H54 (cell line): ENCODE data around the gene TAF7.
"Not testable (repeated sequence)": the region's sequence is repeated elsewhere in the genome, so short reads cannot be mapped to it uniquely, and the experiment has no call there.

Source experiments
- DNase-seq: peaks from one replicate; pipeline ENCODE4 v3.0.0; 2011; ENCODE audit warnings: low spot score, mixed read lengths; ENCODE audit not compliant: insufficient read length
- FAIRE-seq: peaks from 3 replicates; lab custom pipeline; 2011; peaks lifted over from hg19 to GRCh38; lab: Jason Lieb, UNC
- POLR2A ChIP-seq: IDR thresholded peaks from 2 replicates; pipeline ENCODE4 v1.6.1; 2011; ENCODE audit warnings: low read depth, mild to moderate bottlenecking, low read length

The TAF7 gene

GRCh38 chr5:141319202-141319601 is 1.4 kb downstream of the TAF7 start:
- TF ChIP-seq POLR2A: no peak
- DNase-seq (no peak), FAIRE-seq (no peak)

- FAIRE-seq, DNase-seq: not testable (repeated sequence)
Observed at GRCh38 chr5:141316963-141317362, 3.6 kb downstream of the TAF7 start.

GRCh38 chr5:141313711-141314110 is 6.9 kb downstream of the TAF7 start:
- TF ChIP-seq POLR2A: no peak
- DNase-seq: no peak
- no peak for FAIRE-seq

GRCh38 chr5:141306630-141307029 is 14.0 kb downstream of the TAF7 start:
- DNase-seq (no peak), FAIRE-seq (no peak)
- no peak for TF ChIP-seq POLR2A

GRCh38 chr5:141303756-141304155 is 16.8 kb downstream of the TAF7 start, which contains the start of gene SLC25A2:
TSS of gene SLC25A2 (minus strand) at chr5:141304049. CDS start at chr5:141303865, 184 bp downstream.
- TF ChIP-seq POLR2A: no peak
- DNase-seq (no peak), FAIRE-seq (no peak)

GRCh38 chr5:141298376-141298775 is 22.2 kb downstream of the TAF7 start:
- TF ChIP-seq POLR2A: no peak
- FAIRE-seq: no peak
- no peak for DNase-seq

GRCh38 chr5:141272906-141273305 is 47.7 kb downstream of the TAF7 start:
- no peak for DNase-seq
- TF ChIP-seq POLR2A: no peak
- no peak for FAIRE-seq

- TF ChIP-seq POLR2A: no peak
- FAIRE-seq (no peak), DNase-seq (no peak)
Observed at GRCh38 chr5:141269195-141269594, 51.4 kb downstream of the TAF7 start.
